Measurements from ENCODE around the gene CCDC87. TPM values are rescaled to one million over a fixed set of nuclear protein-coding genes. Genes with fewer than 3 reads are reported as not detected.

Gene CCDC87
- total and polyA plus RNA-seq, 2 of the 8 experiments (the other 6 are each of a cell fraction or from before 2014, with no cell fraction given), result 0.32 to 0.99 TPM

DNA sequence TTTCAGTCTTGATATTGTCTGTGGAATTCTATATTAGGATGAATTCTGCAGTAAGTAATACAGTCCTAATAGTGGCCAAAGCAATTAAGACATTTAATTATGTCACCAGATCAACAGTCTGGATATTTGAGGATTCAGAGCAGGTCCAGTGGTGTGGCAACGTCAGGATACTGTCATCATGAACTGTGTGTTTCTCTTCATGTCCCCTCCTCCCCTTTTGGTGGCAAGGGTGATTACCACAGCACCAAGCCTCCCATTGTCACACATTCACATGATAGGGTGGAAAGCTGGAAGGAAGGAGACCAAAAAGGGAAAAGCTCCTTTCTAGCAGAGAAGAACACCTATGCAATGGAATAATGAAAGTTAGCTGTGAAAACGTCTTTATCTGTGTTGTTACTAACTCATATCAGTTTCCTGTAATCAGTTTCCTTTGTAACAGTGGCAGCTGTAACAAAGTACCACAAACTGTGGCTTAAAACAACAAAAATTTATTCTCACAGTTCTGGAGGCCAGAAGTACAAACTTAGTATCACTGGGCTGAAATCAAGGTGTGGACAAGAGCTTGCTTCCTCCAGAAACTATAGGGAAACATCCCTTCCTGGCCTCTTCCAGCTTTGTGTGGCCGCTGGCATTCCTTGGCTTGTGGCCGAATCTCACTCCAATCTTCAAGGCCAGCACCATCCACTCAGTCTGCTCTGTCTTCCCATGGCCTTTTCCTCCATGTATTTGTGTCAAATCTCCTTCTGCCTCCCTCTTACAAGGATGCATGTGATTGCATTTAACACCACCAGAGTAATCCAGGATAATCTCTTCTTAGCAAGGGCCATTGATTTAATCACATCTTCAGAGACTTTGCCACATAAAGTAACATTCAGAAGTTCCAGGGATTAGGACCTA is 17.1 kb upstream of the CCDC87 start (continued):
- TF ChIP-seq RFX5 (IDR thresholded peaks at IDR 0.05; ENCODE audit: borderline replicate concordance, low read depth, low read length), result no peak
- TF ChIP-seq POLR2AphosphoS5 (IDR thresholded peaks at IDR 0.05; ENCODE audit: low read depth, low read length), result no peak
- TF ChIP-seq ZNF274 (IDR thresholded peaks at IDR 0.05; ENCODE audit: borderline replicate concordance, extremely low read depth, low read length), result no peak
- no peak for TF ChIP-seq SUZ12 (IDR thresholded peaks at IDR 0.05; ENCODE audit: low read length)
